Testis (tissue), 2 donors: ENCODE data around the gene ASB3.

Source experiments
- CTCF ChIP-seq, 3 experiments: fragments of 450-650 bp in 2 of 3; fragments of 200-600 bp in 1 of 3; sonication (generic) in 1 of 3; IDR thresholded peaks; one replicate each; pipeline ENCODE4 v1.5.1; 2016 to 2019; ENCODE audit warnings: antibody characterized with exemption in 3 of 3, mild to moderate bottlenecking in 2 of 3, moderate library complexity in 1 of 3
- POLR2A ChIP-seq: fragments of 450-650 bp; IDR thresholded peaks from one replicate; pipeline ENCODE4 v1.6.1; 2017; ENCODE audit warnings: antibody characterized with exemption, mild to moderate bottlenecking, moderate library complexity

- no peak for TF ChIP-seq CTCF (IDR thresholded peaks at IDR 0.05)
- TF ChIP-seq POLR2A = no peak
These were observed 2.3 kb downstream of the ASB3 start for GRCh38 chr2:53784436-53784835.
